ENCODE results near the gene RFX4. TPM values are rescaled to one million over a fixed set of nuclear protein-coding genes. Genes with fewer than 3 reads are reported as not detected.
A peak's percentile ranks its signal among the peaks of the same experiment; 100 is the strongest.

RFX4 gene
- total RNA-seq, 2 donors from 2014 or later, result not detected

DNA sequence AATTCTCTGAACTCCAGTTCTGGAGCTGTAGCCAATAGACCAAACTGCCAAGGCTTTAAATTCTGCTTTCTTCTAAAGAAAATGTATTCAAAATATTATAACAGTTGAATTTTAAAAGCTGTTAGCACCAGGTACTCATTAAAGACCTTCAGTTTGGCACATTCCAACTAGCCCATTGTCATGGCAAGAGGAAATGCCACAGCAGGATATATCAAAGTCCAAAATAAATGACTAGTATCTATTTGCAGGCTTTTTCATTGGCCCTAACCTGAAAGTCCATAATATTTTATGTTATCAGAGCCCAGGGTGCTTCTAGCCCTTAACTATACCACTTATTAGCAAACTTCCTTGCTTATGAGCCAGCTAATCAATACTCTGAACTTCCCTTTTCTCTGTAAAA lies 188.6 kb downstream of the RFX4 start:
- ATAC-seq (no peak), DNase-seq (no peak)
- intact Hi-C loops (cut with DNase I), result no loop called here

DNA sequence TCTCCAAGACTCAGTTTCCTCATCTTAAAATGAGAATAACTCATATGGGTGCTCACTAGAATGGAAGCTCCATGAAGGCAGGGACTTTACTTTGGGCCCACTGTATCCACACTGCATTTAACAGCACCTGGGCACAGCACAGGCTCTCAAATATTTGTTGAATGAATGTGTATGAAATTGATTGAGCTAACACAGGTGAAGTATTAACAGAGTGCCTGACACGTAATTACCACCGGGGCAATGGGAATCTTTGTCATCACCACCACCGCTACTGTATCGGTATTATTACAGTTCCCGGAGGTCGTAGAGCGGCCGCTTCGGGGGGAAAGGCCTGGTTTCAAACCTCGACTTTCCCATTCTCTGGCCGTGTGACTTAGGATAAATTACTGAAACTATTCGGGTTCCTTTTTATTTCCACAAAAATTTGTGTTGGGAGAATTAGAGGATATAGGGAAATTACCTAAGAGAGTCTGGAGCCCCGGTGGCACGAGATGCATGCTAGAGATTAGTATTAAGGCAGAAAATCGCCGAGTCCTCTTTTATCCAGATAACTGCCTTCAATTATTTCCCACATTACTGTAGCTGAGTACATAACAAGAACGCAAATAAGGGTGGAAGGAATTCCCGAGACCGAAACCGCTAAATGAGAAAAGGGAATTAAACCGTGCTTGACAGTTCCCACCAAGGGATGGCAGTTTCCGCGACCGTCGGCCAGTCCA lies 190.6 kb downstream of the RFX4 start:
- ATAC-seq (peak in 1 of 2 donors; percentile 1), DNase-seq (no peak)
- intact Hi-C loops (cut with DNase I), result no loop called here

DNA sequence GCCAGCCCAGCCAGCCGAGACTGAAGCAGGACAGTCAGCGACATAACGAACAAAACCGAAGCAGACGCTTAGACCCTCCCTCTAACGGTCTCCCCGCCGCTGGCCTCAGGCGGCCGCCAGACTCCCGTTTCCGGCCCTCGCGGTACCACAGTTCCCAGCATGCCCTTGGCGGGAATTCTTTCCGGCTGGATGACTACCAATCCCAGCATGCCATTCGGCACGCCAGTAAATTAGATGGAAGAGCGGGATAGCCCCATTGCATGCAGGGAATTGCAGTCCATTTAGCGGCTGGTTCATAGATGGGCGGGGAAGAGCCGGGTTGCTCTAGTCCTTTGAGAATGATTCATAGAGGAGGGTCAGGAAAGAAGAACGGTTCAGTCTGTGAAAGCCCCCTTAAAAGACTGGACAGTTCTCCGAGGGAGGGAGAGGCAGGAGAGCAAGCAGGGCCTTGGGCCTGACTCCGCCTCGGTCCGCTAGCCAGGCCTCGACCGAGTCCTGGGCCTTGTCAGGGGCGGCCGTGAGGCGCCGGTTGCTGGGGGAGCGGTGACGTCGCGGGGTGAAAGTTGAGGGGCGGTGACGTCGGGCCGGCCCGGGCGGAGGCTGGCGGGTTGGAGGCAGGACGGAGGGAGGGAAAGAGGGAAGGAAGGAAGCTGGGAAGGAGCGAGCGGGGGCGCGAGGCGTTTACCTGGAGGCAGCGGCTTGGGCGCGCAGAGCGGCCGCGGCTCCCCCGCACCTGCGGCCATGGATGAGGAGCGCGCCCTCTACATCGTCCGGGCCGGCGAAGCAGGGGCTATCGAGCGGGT lies 191.4 kb downstream of the RFX4 start, which contains the start of gene RIC8B:
Gene RIC8B, plus strand, starts transcription at position 678 of the 803 bp plus-strand sequence. Its CDS starts 64 bp downstream, at position 742.
- ATAC-seq (peak; percentile 95 to 98), DNase-seq (peak; percentile 96)
- intact Hi-C loops (cut with DNase I), result no loop called here

DNA sequence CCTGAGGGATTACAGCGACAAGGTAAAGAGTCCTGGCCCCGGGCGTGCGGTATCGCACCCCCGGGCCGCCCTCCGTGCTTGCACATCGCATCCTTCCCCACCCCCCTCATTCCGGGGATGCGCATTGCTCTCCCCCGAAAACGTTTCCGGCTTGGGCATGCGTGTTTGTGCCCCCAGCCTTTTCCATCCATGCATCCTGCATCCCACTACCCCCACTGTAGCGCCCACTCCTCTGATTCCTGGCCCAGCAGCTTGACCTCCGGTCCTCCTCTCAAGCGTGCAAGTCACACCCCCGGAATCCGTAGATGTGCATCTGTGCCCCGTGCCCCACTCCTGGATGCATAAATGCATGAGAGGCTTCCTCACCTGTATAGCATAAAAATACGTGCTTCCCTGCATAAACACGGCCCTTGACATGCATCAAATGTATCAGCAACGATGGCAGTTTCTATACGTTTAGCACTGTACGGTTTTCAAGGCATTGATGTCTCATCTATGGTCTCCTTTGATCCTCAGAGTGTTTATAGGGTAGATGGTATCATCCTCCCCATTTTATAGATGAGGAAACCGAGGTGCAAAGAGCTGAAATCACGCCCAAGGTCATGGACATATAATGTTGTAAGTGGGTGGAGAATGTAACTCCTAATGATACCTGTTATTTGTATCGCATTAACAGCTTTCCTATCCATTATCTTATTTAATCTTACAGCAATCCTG lies 192.2 kb downstream of the RFX4 start:
- DNase-seq, result no peak
- intact Hi-C loops (cut with DNase I), result no loop called here

DNA sequence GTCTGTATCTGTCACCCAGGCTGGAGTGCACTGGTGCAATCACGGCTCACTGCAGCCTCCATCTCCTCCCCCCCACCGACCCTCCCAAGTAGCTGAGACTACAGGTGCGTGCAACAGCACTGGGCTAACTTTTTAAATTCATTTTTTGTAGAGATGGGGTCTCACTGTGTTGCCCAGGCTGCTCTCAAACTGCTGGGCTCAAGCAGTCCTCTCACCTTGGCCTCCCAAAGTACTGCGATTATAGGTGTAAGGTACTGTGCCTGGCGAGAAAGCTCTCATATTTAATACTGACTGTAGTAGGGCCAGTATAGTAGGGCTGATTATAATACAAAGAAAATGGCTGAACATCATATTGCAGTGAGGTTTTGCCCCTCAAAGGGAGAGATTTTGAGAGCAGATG lies 194.1 kb downstream of the RFX4 start:
- ATAC-seq, result no peak
- no peak for DNase-seq
- intact Hi-C loops (cut with DNase I), result no loop called here

More for the DNA sequence above, 192.2 kb downstream of the RFX4 start:
- no peak for ATAC-seq

DNA sequence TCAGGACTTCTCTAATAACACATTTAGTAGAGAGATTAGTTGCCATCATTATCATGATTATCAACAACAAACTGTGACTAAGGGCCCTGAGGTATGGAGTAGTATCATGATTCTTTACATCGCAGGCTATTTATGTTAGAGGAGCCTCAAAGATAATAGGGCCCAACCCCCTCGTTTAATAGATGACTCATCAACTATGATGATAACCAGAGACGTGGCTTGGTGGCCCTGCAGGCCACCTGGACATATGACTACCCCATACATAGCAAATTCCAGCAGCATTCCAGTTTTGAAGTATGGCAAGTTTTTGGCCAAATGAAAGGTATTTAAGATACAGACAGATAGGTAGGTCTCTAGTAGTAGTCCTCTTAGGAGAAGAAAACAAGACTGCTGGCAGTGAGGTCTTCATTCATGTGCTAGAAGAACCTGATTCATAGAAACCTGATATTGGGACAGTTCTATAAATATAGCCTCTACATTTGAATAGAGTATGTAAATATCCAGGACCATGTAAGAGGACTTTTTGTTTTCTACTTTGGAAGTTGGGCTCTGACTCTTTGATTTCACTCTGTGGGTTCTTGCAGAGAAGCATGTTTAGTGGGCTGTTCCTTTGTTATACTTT lies 197.3 kb downstream of the RFX4 start:
- intact Hi-C loops (cut with DNase I), result no loop called here
- no peak for ATAC-seq

DNA sequence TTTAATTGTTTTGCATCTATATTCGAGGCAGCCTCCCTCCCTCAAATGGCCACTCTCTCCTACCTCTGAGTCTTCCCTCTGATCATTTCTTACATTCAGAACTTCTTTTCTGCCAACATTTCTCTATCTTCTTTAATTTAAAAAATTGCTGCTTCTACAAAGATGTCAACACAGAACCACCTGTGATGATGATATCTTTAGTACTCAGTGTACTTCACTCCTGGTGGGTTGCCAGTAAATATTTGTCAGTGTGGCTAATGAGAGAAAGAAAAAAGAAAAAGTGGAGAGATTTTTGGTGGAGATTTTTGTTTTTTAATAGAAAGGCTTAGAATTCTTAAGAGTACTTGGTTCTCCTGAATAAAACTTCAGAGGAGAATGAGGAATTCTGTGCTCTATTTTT lies 199.8 kb downstream of the RFX4 start:
- intact Hi-C loops (cut with DNase I), result no loop called here
- DNase-seq, result no peak
- ATAC-seq, result no peak

More for the DNA sequence above, 197.3 kb downstream of the RFX4 start:
- DNase-seq, result no peak

DNA sequence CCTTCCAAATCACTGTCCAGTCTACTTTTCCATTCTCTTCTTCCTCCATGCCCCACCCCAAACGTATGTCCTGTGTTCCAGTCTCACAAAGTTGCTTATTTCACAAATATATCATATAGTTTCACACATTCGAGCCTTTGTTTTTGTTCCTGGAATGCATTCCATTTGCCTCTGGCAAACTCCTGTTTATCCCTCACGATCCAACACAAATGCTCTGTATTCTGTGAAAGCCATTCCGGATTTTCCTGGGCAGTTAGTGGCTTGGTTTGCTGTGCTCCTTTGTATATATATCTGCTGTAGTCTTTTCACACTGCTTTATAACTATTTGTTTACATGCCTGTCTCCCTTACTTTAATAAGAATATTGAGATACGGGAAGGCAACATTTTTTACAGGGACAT lies 200.7 kb downstream of the RFX4 start:
- ATAC-seq (no peak), DNase-seq (no peak)
- intact Hi-C loops (cut with DNase I), result no loop called here

DNA sequence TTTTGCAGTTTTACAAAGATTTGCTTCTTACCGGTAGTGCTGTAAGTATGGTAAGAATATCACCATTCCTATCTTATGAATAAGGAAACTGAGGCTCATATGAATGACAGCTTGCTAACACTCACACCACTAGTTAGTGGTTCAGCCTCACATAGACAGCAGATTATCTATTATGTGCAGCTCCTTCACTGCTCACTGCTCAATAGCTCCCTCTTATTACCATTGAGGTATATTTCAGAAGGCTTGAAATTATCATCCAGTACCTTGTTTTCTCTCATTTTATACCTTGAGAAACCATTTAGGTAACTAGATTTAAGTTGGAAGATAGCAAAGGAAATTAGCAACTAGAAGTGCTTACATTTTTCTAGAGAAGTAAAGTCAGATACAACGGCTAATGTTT lies 207.2 kb downstream of the RFX4 start:
- ATAC-seq, result no peak
- DNase-seq, result no peak
- intact Hi-C loops (cut with DNase I), result no loop called here

DNA sequence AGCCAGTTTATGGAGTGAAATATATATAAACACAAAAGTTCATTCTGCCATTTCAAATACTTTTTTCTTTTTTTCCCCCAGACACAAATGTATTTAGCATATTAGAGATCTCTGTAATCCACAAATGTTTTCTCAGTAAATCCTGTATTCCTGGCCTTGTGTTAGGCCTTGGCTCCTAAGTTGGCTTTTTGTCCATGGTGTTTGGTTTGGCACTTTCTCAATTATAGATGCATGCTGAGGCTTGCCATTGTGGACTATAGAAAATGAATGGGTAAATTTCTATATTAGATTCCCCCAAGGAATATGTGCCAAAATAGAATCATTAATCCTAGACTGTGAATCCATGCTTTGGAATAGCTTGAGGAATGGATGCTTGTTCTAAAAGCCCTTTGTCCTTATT lies 208.7 kb downstream of the RFX4 start:
- intact Hi-C loops (cut with DNase I), result no loop called here
- ATAC-seq, result no peak
- no peak for DNase-seq

DNA sequence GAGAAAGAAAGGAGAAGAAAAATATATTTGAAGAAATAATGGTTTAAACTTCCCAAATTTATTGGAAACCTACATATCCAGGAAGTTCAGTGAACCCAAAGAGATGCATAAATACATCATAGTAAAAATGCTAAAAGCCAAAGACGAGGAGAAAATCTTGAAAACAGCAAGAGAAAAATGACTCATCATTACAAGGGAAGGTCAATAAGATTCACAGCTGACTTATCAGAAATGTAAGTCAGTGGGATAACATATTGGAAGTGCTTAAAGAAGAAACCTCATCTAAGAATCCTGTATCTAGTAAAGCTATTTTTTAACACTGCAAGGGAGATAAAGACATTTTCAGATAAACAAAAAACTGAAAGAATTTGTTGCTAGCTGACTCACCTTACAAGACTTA lies 211.6 kb downstream of the RFX4 start:
- intact Hi-C loops (cut with DNase I), result no loop called here
- ATAC-seq, result no peak
- no peak for DNase-seq

DNA sequence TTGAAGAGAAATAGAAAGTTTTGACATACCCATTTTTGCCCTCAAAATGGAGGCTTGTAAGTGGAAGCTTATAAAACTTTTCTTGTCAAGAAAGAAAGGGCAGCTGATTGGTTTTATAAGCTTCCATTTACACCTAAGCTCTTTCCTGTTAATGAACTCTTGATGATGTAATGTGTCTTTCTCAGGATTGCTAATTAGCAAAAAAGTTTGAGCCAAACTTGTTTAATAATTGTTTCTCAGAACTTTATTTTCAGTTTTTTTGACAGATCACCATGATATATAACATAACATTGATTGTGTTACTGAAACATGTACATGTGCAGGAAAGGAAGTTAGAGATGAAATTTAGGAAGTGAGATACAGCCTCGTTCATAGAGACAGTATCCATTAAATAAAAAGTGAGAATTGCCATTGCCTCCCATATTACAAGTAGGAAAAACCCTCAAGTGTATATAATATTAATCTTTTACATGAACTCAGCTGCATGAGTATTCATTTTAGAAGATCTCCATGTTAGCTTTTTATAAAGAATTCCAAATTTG lies 218.4 kb downstream of the RFX4 start:
- DNase-seq (no peak), ATAC-seq (no peak)
- intact Hi-C loops (cut with DNase I), result no loop called here

DNA sequence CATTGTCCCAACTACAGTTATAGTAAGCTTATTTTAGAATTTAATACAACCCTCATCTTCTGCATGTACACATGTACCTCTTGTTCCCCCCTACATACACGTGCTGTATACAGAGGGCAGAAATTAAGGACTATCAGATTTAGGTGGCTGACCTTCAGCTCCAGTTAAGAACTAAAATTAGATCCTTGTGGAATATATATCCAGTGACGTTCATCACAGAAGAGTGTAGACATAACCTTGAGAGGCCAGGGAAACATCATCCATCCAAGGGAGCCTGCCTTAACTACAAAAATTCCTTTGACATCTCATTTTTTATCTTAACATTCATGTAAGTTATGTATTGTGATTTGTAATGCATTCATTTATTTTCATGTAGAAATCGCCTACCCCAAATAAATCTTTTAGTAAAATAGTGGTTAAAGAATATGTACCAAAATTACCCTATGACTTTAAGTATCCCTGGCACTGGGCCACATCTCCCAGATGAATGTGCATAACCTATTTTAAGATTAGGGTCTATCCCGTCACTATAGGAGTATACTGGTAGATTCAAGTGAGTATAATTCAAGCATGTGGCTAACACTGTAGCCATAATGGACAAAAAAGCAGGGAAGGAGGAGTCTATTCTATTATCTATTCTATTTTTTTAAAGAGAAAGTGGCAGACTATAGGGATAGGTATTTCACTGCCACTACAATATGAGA lies 219.2 kb downstream of the RFX4 start:
- intact Hi-C loops (cut with DNase I), result no loop called here
- DNase-seq, result no peak
- peak in 1 of 2 donors; percentile 32 for ATAC-seq

DNA sequence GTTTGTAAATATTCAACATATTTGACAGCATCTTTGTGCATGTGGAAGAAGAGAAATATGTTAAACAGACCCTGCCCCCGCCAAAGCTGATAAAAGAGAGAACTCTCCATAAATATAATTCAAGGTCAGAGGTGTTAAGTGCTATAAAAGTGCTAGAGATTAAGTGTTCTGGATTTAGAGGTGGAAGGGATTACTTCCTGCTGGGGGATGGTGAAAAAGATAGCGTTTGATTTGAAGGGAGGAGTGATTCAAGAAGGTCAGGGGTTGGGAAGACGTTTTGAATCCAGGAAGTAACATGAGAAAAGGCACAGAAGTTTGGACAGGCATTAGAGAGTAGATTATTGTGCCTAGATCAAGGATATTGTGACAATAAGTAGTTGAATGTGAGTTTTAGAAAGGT lies 221.9 kb downstream of the RFX4 start:
- DNase-seq (no peak), ATAC-seq (peak in 1 of 2 donors; percentile 68)
- intact Hi-C loops (cut with DNase I), result no loop called here

Other genes with a start within 250 kb of the RFX4 start
- 1 to 10 TPM; 6.6 to 7.5 TPM for gene POLR3B, start 225.3 kb upstream of the RFX4 start, total RNA-seq
- gene RIC8B, start 191.7 kb downstream of the RFX4 start, total RNA-seq, result 10 to 100 TPM; 16.0 to 21.5 TPM